IPS-15b (cell line): ENCODE measurements around the gene RNF182.
"Not testable (repeated sequence)": the region's sequence is repeated elsewhere in the genome, so short reads cannot be mapped to it uniquely, and the experiment has no call there.

ENCODE experiments used
- H3K27me3 ChIP-seq: one replicate; pipeline ENCODE4 v1.6.1; 2013; ENCODE audit warnings: low read length; ENCODE audit not compliant: control insufficient read depth, insufficient read depth
- H3K36me3 ChIP-seq: one replicate; pipeline ENCODE4 v1.6.1; 2013; ENCODE audit warnings: low read length; ENCODE audit not compliant: control insufficient read depth, insufficient read depth
- H3K4me1 ChIP-seq: one replicate; pipeline ENCODE4 v1.6.1; 2013; ENCODE audit warnings: mild to moderate bottlenecking, low read length; ENCODE audit not compliant: control insufficient read depth, insufficient read depth
- H3K4me3 ChIP-seq: one replicate; pipeline ENCODE4 v1.5.1; 2013; ENCODE audit warnings: low read depth, low read length
- H3K9ac ChIP-seq: one replicate; pipeline ENCODE4 v1.6.1; 2013; ENCODE audit warnings: low read depth, mild to moderate bottlenecking, low read length
- H3K9me3 ChIP-seq: one replicate; pipeline ENCODE4 v1.6.1; 2013; ENCODE audit warnings: mild to moderate bottlenecking, low read length; ENCODE audit not compliant: control insufficient read depth, insufficient read depth

The RNF182 gene

GRCh38 chr6:13935190-13935880, 10.6 kb downstream of the RNF182 start:
- Histone ChIP-seq H3K4me3 (no peak overlapping the region), H3K9ac (no peak overlapping the region), H3K9me3 (no peaks in the 10 kb centered on the region), H3K27me3 (no peaks in the 10 kb centered on the region), H3K36me3 (no peaks in the 10 kb centered on the region), H3K4me1 (no peaks in the 10 kb centered on the region)

GRCh38 chr6:13935881-13936261, 11.1 kb downstream of the RNF182 start:
- H3K9ac ChIP-seq, H3K9me3 ChIP-seq, H3K27me3 ChIP-seq, H3K4me3 ChIP-seq, H3K4me1 ChIP-seq, H3K36me3 ChIP-seq: not testable (repeated sequence)

GRCh38 chr6:13941902-13942301, 17.1 kb downstream of the RNF182 start:
- H3K9me3 ChIP-seq, result no peaks in the 10 kb centered on the region
- no peaks in the 10 kb centered on the region for H3K27me3 ChIP-seq
- no peak overlapping the region for H3K9ac ChIP-seq
- no peak overlapping the region for H3K4me3 ChIP-seq
- H3K36me3 ChIP-seq, result no peaks in the 10 kb centered on the region
- H3K4me1 ChIP-seq, result peaks cover 10% of the 10 kb centered on the region

GRCh38 chr6:13943943-13944342, 19.2 kb downstream of the RNF182 start:
- H3K9me3 ChIP-seq, result no peaks in the 10 kb centered on the region

GRCh38 chr6:13946506-13946905, 21.8 kb downstream of the RNF182 start:
- peaks cover 10% of the 10 kb centered on the region for H3K4me1 ChIP-seq
- H3K27me3 ChIP-seq, result no peaks in the 10 kb centered on the region
- no peak overlapping the region for H3K4me3 ChIP-seq
- H3K9me3 ChIP-seq, result peaks cover 4% of the 10 kb centered on the region
- no peak overlapping the region for H3K9ac ChIP-seq
- H3K36me3 ChIP-seq, result no peaks in the 10 kb centered on the region

More at GRCh38 chr6:13943943-13944342, 19.2 kb downstream of the RNF182 start:
- Histone ChIP-seq H3K27me3 (no peaks in the 10 kb centered on the region), H3K36me3 (no peaks in the 10 kb centered on the region), H3K9ac (no peak overlapping the region), H3K4me1 (peaks cover 10% of the 10 kb centered on the region), H3K4me3 (no peak overlapping the region)

GRCh38 chr6:13947611-13948178, 22.9 kb downstream of the RNF182 start:
- H3K9ac ChIP-seq, result no peak overlapping the region
- peaks cover 5% of the 10 kb centered on the region for H3K9me3 ChIP-seq
- H3K36me3 ChIP-seq, result no peaks in the 10 kb centered on the region
- no peaks in the 10 kb centered on the region for H3K27me3 ChIP-seq
- no peak overlapping the region for H3K4me3 ChIP-seq
- peaks cover 10% of the 10 kb centered on the region for H3K4me1 ChIP-seq

GRCh38 chr6:13952101-13952500, 27.3 kb downstream of the RNF182 start:
- Histone ChIP-seq H3K4me1 (no peaks in the 10 kb centered on the region), H3K9ac (no peak overlapping the region), H3K9me3 (peaks cover 5% of the 10 kb centered on the region), H3K4me3 (no peak overlapping the region), H3K27me3 (no peaks in the 10 kb centered on the region), H3K36me3 (no peaks in the 10 kb centered on the region)

GRCh38 chr6:13953061-13953705, 28.4 kb downstream of the RNF182 start:
- Histone ChIP-seq H3K4me1 (no peaks in the 10 kb centered on the region), H3K27me3 (no peaks in the 10 kb centered on the region), H3K9ac (no peak overlapping the region), H3K4me3 (no peak overlapping the region), H3K36me3 (no peaks in the 10 kb centered on the region), H3K9me3 (peaks cover 5% of the 10 kb centered on the region)

GRCh38 chr6:13965582-13966127, 40.9 kb downstream of the RNF182 start:
- no peaks in the 10 kb centered on the region for H3K27me3 ChIP-seq
- H3K9me3 ChIP-seq, result no peaks in the 10 kb centered on the region
- H3K4me1 ChIP-seq, result no peaks in the 10 kb centered on the region
- H3K36me3 ChIP-seq, result no peaks in the 10 kb centered on the region
- H3K9ac ChIP-seq, result no peak overlapping the region
- H3K4me3 ChIP-seq, result no peak overlapping the region

- H3K4me1 ChIP-seq, result no peaks in the 10 kb centered on the region
- no peak overlapping the region for H3K9ac ChIP-seq
- H3K27me3 ChIP-seq, result no peaks in the 10 kb centered on the region
- no peaks in the 10 kb centered on the region for H3K36me3 ChIP-seq
- H3K4me3 ChIP-seq, result no peak overlapping the region
- H3K9me3 ChIP-seq, result peaks cover 3% of the 10 kb centered on the region
Observed at GRCh38 chr6:13971303-13971702, 46.6 kb downstream of the RNF182 start.

- not testable (repeated sequence) for H3K9me3 ChIP-seq, H3K27me3 ChIP-seq, H3K4me1 ChIP-seq, H3K4me3 ChIP-seq, H3K36me3 ChIP-seq, H3K9ac ChIP-seq
Observed at GRCh38 chr6:13972602-13973001, 47.9 kb downstream of the RNF182 start.

GRCh38 chr6:13973422-13973821, 48.7 kb downstream of the RNF182 start:
- H3K36me3 ChIP-seq, H3K4me1 ChIP-seq, H3K4me3 ChIP-seq, H3K27me3 ChIP-seq, H3K9me3 ChIP-seq, H3K9ac ChIP-seq: not testable (repeated sequence)
